Glutamatergic neuron (in vitro differentiated cells): Measurements from ENCODE around the gene CSTPP1. TPM values are rescaled to one million over a fixed set of nuclear protein-coding genes. Genes with fewer than 3 reads are reported as not detected.
"Not testable (repeated sequence)": the region's sequence is repeated elsewhere in the genome, so short reads cannot be mapped to it uniquely, and the experiment has no call there.

ENCODE experiments used
- DNase-seq: peaks from one replicate; pipeline ENCODE4 v3.0.0; 2022
- H3K27ac Mint-ChIP-seq: one replicate; pipeline ENCODE4 v1.8.0; 2020; ENCODE audit warnings: mild to moderate bottlenecking, mixed read lengths, inconsistent platforms; ENCODE audit not compliant: unreplicated experiment
- H3K27me3 Mint-ChIP-seq: one replicate; pipeline ENCODE4 v1.8.0; 2020; ENCODE audit warnings: mild to moderate bottlenecking, moderate library complexity, mixed read lengths, inconsistent platforms; ENCODE audit not compliant: unreplicated experiment
- H3K36me3 Mint-ChIP-seq: one replicate; pipeline ENCODE4 v1.8.0; 2020; ENCODE audit warnings: mild to moderate bottlenecking, mixed read lengths, inconsistent platforms; ENCODE audit not compliant: unreplicated experiment
- H3K4me1 Mint-ChIP-seq: one replicate; pipeline ENCODE4 v1.8.0; 2020; ENCODE audit warnings: mild to moderate bottlenecking, low read depth, mixed read lengths, inconsistent platforms; ENCODE audit not compliant: unreplicated experiment
- H3K4me3 Mint-ChIP-seq: one replicate; pipeline ENCODE4 v1.8.0; 2020; ENCODE audit warnings: mild to moderate bottlenecking, mixed read lengths, inconsistent platforms; ENCODE audit not compliant: unreplicated experiment
- H3K9me3 Mint-ChIP-seq: one replicate; pipeline ENCODE4 v1.8.0; 2020; ENCODE audit warnings: mild to moderate bottlenecking, moderate library complexity, mixed read lengths, inconsistent platforms; ENCODE audit not compliant: unreplicated experiment
- CTCF ChIP-seq: fragments of 200-600 bp; sonication (generic); IDR thresholded peaks from one replicate; pipeline ENCODE4 v1.5.0; 2021; ENCODE audit not compliant: partially characterized antibody, unreplicated experiment
- total RNA-seq: library from RNA; stranded (reverse); fragmentation: NEBNext Ultra II Directional; extraction: Animal tissue kit (Norgen Biotek cat#: 25700); gene quantifications from one replicate; pipeline ENCODE4 v1.2.1, GENCODE V29; 2021; ENCODE audit not compliant: unreplicated experiment

CSTPP1 gene
- total RNA-seq, 1 donor from 2014 or later = 35.5 TPM

- H3K27ac Mint-ChIP-seq = no peak overlapping the region
- H3K4me1 Mint-ChIP-seq = no peaks in the 10 kb centered on the region
- no peak for TF ChIP-seq CTCF
- H3K36me3 Mint-ChIP-seq = no peaks in the 10 kb centered on the region
- H3K9me3 Mint-ChIP-seq = no peaks in the 10 kb centered on the region
- no peak for DNase-seq
- H3K4me3 Mint-ChIP-seq = no peak overlapping the region
- no peaks in the 10 kb centered on the region for H3K27me3 Mint-ChIP-seq
Observed at GRCh38 chr11:47083913-47084312, 147.4 kb downstream of the CSTPP1 start.

GRCh38 chr11:47087801-47088200 lies 151.2 kb downstream of the CSTPP1 start:
- no peaks in the 10 kb centered on the region for H3K9me3 Mint-ChIP-seq
- H3K27me3 Mint-ChIP-seq = no peaks in the 10 kb centered on the region
- H3K4me3 Mint-ChIP-seq = no peak overlapping the region
- H3K36me3 Mint-ChIP-seq = no peaks in the 10 kb centered on the region
- TF ChIP-seq CTCF = no peak
- no peaks in the 10 kb centered on the region for H3K4me1 Mint-ChIP-seq
- DNase-seq = no peak
- no peak overlapping the region for H3K27ac Mint-ChIP-seq

GRCh38 chr11:47093541-47093940 lies 157.0 kb downstream of the CSTPP1 start:
- no peak overlapping the region for H3K4me3 Mint-ChIP-seq
- peaks cover 8% of the 10 kb centered on the region for H3K36me3 Mint-ChIP-seq
- no peak for DNase-seq
- peaks cover 2% of the 10 kb centered on the region for H3K27me3 Mint-ChIP-seq
- no peak for TF ChIP-seq CTCF
- no peak overlapping the region for H3K27ac Mint-ChIP-seq
- peaks cover 4% of the 10 kb centered on the region for H3K4me1 Mint-ChIP-seq
- H3K9me3 Mint-ChIP-seq = no peaks in the 10 kb centered on the region

- DNase-seq, H3K27me3 Mint-ChIP-seq, H3K4me3 Mint-ChIP-seq, H3K36me3 Mint-ChIP-seq, H3K9me3 Mint-ChIP-seq: not testable (repeated sequence)
- H3K4me1 Mint-ChIP-seq = peaks cover 16% of the 10 kb centered on the region
- peak overlapping the region; percentile 13 for H3K27ac Mint-ChIP-seq
Observed at GRCh38 chr11:47096871-47097270, 160.3 kb downstream of the CSTPP1 start.

- H3K27ac Mint-ChIP-seq, H3K27me3 Mint-ChIP-seq, H3K4me3 Mint-ChIP-seq, H3K36me3 Mint-ChIP-seq, DNase-seq, H3K9me3 Mint-ChIP-seq: not testable (repeated sequence)
- peaks cover 22% of the 10 kb centered on the region for H3K4me1 Mint-ChIP-seq
Observed at GRCh38 chr11:47098223-47098622, 161.7 kb downstream of the CSTPP1 start.

GRCh38 chr11:47099214-47099917 lies 162.8 kb downstream of the CSTPP1 start:
- TF ChIP-seq CTCF = no peak
- DNase-seq = no peak
- H3K9me3 Mint-ChIP-seq = peaks cover 4% of the 10 kb centered on the region
- peaks cover 4% of the 10 kb centered on the region for H3K27me3 Mint-ChIP-seq
- peaks cover 8% of the 10 kb centered on the region for H3K36me3 Mint-ChIP-seq
- no peak overlapping the region for H3K4me3 Mint-ChIP-seq
- H3K4me1 Mint-ChIP-seq = peaks cover 28% of the 10 kb centered on the region
- peak overlapping the region; percentile 23 for H3K27ac Mint-ChIP-seq
